HT1080 (cell line): ENCODE measurements around the gene PSMD11. TPM values are rescaled to one million over a fixed set of nuclear protein-coding genes. Genes with fewer than 3 reads are reported as not detected.

ENCODE experiments used
- small RNA-seq: library from RNA; depleted of rRNA; stranded (forward); fragments of <200 nt; gene quantifications from one replicate; pipeline ENCODE3, GENCODE V24; 2014
- total RNA-seq: library from RNA; depleted of rRNA; stranded (reverse); fragments of >200 nt; shearing (Covaris generic); gene quantifications from 2 replicates; pipeline ENCODE4 v1.2.3, GENCODE V29; 2014; rRNA removed

PSMD11 gene
- total RNA-seq, 1 experiment from 2014 or later, result 157 TPM

Small RNAs within 50 kb of the gene (small RNA-seq; reads per million reads assigned to genes)
- gene AC005899.2, result not detected
- gene AC005899.6, result not detected
- not detected for gene RF00019

Other genes with a start within 250 kb of the PSMD11 start
- gene RHBDL3, start 178.7 kb upstream of the PSMD11 start, total RNA-seq, result 0.03 and 0.27 TPM in 2 replicates
- 24.3 and 26.2 TPM in 2 replicates for gene C17orf75, start 102.3 kb upstream of the PSMD11 start, total RNA-seq
- 161 and 212 TPM in 2 replicates for gene ZNF207, start 94.4 kb upstream of the PSMD11 start, total RNA-seq
- gene CDK5R1, start 42.5 kb downstream of the PSMD11 start, total RNA-seq, result 2.8 and 3.5 TPM in 2 replicates